Hepatic stellate cell (primary cell): Measurements from ENCODE around the gene ZFAND2B.

Experiments
- DNase-seq: peaks from one replicate; pipeline ENCODE4 v3.0.0; 2011; ENCODE audit warnings: low spot score

ZFAND2B gene, protein sequence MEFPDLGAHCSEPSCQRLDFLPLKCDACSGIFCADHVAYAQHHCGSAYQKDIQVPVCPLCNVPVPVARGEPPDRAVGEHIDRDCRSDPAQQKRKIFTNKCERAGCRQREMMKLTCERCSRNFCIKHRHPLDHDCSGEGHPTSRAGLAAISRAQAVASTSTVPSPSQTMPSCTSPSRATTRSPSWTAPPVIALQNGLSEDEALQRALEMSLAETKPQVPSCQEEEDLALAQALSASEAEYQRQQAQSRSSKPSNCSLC

GRCh38 chr2:219206328-219207133 lies at the start of gene ZFAND2B:
ZFAND2B (plus strand) TSS chr2:219206782; CDS start chr2:219206988, 206 bp downstream.
- peak; percentile 98 for DNase-seq

- no peak for DNase-seq
Observed at GRCh38 chr2:219157396-219157795, 49.2 kb upstream of the ZFAND2B start.

GRCh38 chr2:219158025-219158424 lies 48.6 kb upstream of the ZFAND2B start:
- DNase-seq = no peak

DNA sequence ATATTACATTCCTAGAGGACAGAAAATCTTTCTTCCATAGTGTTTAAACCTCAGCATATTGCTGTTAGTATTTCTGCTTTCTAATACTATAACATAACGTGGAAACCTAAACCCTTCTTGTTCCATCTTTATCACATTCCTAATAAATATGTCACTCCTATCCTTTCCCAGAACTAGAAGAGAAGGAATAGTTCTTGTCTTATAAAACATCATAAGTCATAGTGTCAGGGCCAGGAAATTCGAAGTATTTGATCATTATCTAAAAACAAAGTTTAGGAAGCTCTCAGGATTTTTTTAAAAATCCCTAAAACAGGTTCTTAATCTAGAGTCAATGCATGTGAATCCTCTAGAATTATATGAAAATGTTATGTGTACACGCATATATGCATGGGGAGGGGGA lies 48.0 kb upstream of the ZFAND2B start:
- DNase-seq = peak; percentile 46

GRCh38 chr2:219159771-219160185 lies 46.8 kb upstream of the ZFAND2B start:
- DNase-seq = no peak

GRCh38 chr2:219160186-219161017 lies 46.2 kb upstream of the ZFAND2B start, which contains the start of gene NHEJ1:
NHEJ1 (minus strand) TSS chr2:219160815; CDS start chr2:219158362, 2,453 bp downstream.
- DNase-seq = peak; percentile 96

DNA sequence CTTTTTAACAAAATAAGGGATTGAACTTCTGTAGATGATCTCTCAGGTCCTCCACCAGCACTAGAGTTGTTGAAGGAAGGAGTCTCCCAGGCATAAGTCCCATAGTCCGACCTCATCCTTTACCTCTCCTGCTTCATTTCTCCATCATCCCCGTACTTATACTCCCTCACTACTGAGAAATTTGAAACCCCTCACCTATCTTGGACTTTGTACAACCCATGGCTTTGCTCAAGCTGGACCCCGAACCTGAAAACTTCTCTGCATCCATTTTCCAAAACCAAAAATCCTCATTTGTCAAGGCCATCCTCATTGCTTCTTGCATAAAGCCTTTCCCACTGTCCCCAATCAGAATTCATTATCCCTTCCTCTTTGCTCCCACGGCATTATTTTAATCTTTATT lies 45.5 kb upstream of the ZFAND2B start:
- DNase-seq = no peak

DNA sequence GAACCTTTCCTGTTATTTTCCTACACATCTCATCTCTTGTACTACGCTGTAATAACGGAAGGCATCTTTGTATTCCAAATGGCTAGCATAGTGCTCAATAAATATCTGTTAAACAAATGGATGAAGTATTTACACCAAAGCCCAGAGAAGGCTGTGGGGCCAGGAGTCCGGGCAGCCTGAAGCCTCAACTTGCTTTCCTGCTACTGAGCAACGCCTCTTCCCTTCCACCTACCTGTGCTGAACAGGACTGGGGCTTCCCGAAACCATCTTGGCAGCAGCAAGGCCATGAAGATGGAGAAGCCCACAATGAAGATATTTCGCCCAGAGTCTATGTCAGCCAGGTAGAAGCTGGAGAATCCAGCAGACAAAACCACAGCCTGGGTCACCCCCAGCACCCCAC lies 43.4 kb upstream of the ZFAND2B start:
- no peak for DNase-seq

GRCh38 chr2:219165058-219165911 lies 41.3 kb upstream of the ZFAND2B start:
- no peak for DNase-seq

DNA sequence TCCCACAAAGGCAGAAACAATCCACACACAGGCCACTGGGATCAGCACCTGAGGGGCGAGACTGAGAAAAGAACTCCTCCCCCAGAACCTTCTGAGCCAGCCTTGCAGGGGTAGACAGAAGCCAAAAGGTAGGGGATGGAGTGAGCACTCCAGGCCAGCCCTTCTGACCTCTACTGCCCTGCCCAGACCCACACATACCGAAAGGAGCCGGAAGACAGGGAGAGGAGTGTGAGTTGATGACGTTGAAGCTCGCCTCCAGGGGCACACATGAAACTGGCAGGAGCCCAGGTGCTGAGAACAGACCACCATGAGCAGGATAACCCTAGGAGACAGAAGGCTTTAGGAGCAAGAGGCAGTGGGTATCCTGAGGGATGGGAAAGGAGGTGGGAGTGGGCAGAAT lies 38.6 kb upstream of the ZFAND2B start:
- no peak for DNase-seq

- no peak for DNase-seq
Observed at GRCh38 chr2:219168526-219168925, 38.1 kb upstream of the ZFAND2B start.

- DNase-seq = no peak
Observed at GRCh38 chr2:219168932-219169331, 37.6 kb upstream of the ZFAND2B start.

DNA sequence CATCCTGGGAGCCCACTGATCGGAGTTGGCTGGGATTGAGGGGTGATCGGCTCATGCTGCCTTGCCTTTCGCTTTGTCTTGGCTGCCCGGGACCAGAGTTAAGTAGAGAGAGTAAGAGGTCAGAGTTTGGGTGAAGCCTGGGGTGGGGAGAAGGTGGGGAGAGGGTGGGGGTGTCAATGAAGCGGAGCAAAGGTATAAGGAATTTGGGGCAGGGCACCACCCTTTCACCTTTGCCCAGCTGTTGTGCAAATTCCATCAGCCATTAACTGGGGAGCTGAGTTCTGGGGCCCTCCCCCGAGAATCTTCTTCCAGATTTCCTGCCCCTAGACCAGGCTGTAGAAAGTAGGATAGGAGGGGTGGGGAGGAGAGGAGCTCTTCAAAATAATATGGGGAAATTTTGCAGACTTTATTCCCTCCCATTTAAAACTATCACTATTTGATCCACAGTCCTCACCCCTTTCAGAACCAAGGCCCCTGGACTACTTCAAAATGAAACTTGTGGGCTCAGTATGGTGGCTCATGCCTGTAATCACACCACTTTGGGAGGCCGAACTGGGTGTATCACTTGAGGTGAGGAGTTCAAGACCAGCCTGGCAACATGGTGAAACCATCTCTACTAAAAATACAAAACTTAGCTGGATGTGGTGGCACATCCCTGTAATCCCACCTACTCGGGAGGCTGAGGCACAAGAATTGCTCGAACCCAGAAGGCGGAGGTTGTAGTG lies 36.5 kb upstream of the ZFAND2B start, which contains the start of gene SLC23A3:
SLC23A3 (minus strand) TSS at position 100 of the 725 bp plus-strand sequence; CDS start at position 55, 45 bp downstream.
- DNase-seq = no peak

- DNase-seq = peak; percentile 90
Observed at GRCh38 chr2:219171231-219171651, 35.3 kb upstream of the ZFAND2B start.

- no peak for DNase-seq
Observed at GRCh38 chr2:219172231-219173154, 34.1 kb upstream of the ZFAND2B start.

DNA sequence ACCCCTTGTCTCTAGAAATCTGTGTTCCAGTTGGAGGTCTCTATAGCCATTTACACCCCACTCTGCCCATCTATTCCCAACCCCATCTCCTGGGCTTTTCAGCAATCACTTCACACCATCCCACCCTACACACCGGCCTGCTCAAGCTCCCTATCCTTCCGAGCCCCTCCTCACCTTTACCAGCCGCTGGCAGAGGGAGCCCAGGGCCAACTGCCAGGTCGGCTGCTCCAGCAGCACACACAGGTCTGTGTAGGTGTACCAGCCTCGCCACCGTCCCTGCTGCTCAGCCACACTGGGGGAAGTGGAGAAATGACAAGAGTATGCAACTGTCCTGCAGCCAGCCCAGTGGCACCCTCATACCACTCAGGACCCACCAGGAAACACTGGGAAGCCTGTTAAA lies 33.4 kb upstream of the ZFAND2B start:
- DNase-seq = no peak

DNA sequence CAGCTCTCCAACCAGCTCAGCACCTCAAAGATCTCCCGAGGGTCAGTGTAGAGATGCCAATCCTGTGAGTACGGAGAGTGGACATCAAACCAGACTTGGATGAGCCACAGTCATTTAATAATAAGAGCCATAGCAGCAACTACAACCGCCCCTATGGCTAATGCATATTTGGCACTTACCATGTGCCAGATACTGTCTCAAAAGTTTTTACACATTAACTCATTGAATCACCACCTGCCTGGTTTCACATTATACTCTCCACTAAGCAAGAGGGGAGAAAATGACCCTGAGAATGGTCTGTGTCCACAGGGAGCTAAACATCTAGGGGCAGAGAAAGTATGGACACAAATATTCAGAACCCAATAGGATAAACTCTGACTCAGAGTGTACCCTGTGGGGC lies 32.4 kb upstream of the ZFAND2B start:
- DNase-seq = no peak

- no peak for DNase-seq
Observed at GRCh38 chr2:219174801-219175200, 31.8 kb upstream of the ZFAND2B start.

- no peak for DNase-seq
Observed at GRCh38 chr2:219175486-219175885, 31.1 kb upstream of the ZFAND2B start.
